ENCODE results near the gene ZNF687. TPM values are rescaled to one million over a fixed set of nuclear protein-coding genes. Genes with fewer than 3 reads are reported as not detected.

ZNF687 gene
- total RNA-seq, 1 experiment from 2014 or later = 56.8 TPM

DNA sequence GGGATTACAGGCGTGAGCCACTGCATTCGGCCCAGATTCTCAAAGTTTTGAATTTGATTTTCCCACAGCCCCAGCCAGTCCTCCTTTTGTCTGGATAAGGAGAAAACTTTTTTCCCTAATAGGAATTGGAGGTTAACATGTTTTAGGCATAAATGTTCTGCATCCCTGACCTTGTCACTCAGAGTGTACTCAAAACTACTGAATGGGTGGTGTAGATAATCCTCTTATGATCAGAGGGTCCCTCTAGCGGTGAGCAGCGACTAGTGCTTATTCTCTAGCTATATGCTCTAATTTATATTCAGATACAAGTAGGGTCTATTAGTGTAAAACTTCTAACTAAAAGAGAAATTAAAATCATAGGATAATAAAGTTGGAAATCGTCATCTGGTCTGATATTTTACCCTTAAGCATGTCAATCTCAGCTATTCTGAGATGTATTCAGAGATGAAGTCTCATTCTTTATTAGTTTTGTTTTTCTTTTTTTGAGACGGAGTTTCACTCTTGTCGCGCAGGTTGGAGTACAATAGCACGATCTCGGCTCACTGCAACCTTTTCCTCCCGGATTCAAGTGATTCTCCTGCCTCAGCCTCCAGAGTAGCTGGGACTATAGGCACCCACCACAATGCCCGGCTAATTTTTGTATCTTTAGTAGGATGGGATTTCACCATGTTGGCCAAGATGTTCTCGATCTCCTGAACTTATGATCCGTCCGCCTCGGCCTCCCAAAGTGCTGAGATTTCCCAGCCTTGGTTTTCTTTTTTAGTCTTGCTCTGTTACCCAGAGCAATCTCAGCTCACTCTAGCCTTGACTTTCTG lies 30.2 kb upstream of the ZNF687 start:
- peak; percentile 54 for DNase-seq (ENCODE audit: low spot score)
- peak; percentile 46 for ATAC-seq
- H3K4me3 Mint-ChIP-seq = no peak overlapping the region
- no peaks in the 10 kb centered on the region; the same call in 1 of the 2 replicates for H3K27me3 Mint-ChIP-seq (ENCODE audit: low read depth)
- H3K9me3 Mint-ChIP-seq = no peaks in the 10 kb centered on the region
- peak; percentile 58 for TF ChIP-seq CTCF (IDR thresholded peaks at IDR 0.05)
- TF ChIP-seq CDX4 (CRISPR knock-in tag; IDR thresholded peaks at IDR 0.05; ENCODE audit: borderline replicate concordance) = no peak
- peaks cover 25% of the 10 kb centered on the region for H3K36me3 Mint-ChIP-seq
- CTCF ChIA-PET = interaction anchor here (0.6 to 2.8 kb wide), 40 partner anchors 9 to 257 kb away, joined by 3 to 32 read pairs (median 5); partner anchors contain the start of genes GABPB2, MINDY1, PI4KB and VPS72
- H3K27ac Mint-ChIP-seq = 0 out of 2 replicates have a peak overlapping the region, but pooled peaks have one; percentile 63
- POLR2A ChIA-PET = interaction anchor here (0.5 to 1.6 kb wide), 3 partner anchors 30 to 178 kb away, joined by 3 to 7 read pairs (median 6); partner anchors contain the start of gene ZNF687
- H3K4me1 Mint-ChIP-seq = peaks cover 9% of the 10 kb centered on the region

GRCh38 chr1:151254217-151255213 lies 27.6 kb upstream of the ZNF687 start, which contains the start of gene PSMD4:
PSMD4 (plus strand) TSS chr1:151254734; CDS start chr1:151254783, 49 bp downstream.
- peak; percentile 89 for ATAC-seq
- Mint-ChIP-seq H3K4me3 (peak within 1 kb of the TSS; percentile 89), H3K36me3 (peaks cover 2% of the 10 kb centered on the region), H3K9me3 (no peaks in the 10 kb centered on the region), H3K4me1 (peaks cover 9% of the 10 kb centered on the region), H3K27me3 (ENCODE audit: low read depth) (no peaks in the 10 kb centered on the region; the same call in 1 of the 2 replicates), H3K27ac (peak within 1 kb of the TSS; percentile 88)
- CTCF ChIA-PET = interaction anchor here (0.6 to 1.7 kb wide), 9 partner anchors 14 to 184 kb away, joined by 3 to 6 read pairs (median 4); partner anchors contain the start of genes GABPB2, VPS72 and ZNF687
- DNase-seq (ENCODE audit: low spot score) = peak; percentile 92
- POLR2A ChIA-PET = interaction anchor here (0.6 to 1.6 kb wide), 3 partner anchors 23 to 27 kb away, joined by 3 to 9 read pairs (median 4); partner anchors contain the start of gene ZNF687
- TF ChIP-seq USF1 (CRISPR knock-in tag; IDR thresholded peaks at IDR 0.05) (peak; percentile 51; the same call in 1 of the 2 replicates), CBFB (CRISPR knock-in tag; IDR thresholded peaks at IDR 0.05; ENCODE audit: low read depth) (no peak), MAX (CRISPR knock-in tag; IDR thresholded peaks at IDR 0.05) (peak; percentile 46; the same call in 1 of the 2 replicates), HMGXB4 (CRISPR knock-in tag; IDR thresholded peaks at IDR 0.05) (no peak), ETV6 (CRISPR knock-in tag; IDR thresholded peaks at IDR 0.05) (0 out of 2 replicates have a peak, but pooled peaks have one; percentile 63), ZNF121 (CRISPR knock-in tag; IDR thresholded peaks at IDR 0.05) (no peak), NFYB (CRISPR knock-in tag; conservative IDR thresholded peaks at IDR 0.05; ENCODE audit: low read depth) (peak; percentile 97), TEAD1 (CRISPR knock-in tag; IDR thresholded peaks at IDR 0.05) (0 out of 2 replicates have a peak, but pooled peaks have one; percentile 27), MXD4 (CRISPR knock-in tag; IDR thresholded peaks at IDR 0.05; ENCODE audit: borderline replicate concordance) (no peak), USF2 (CRISPR knock-in tag; IDR thresholded peaks at IDR 0.05) (peak; percentile 76), KAT7 (CRISPR knock-in tag; IDR thresholded peaks at IDR 0.05; ENCODE audit: borderline replicate concordance) (no peak), NR1H2 (CRISPR knock-in tag; IDR thresholded peaks at IDR 0.05) (no peak), SP1 (CRISPR knock-in tag; conservative IDR thresholded peaks at IDR 0.05) (peak; percentile 78), FOXP4 (CRISPR knock-in tag; IDR thresholded peaks at IDR 0.05) (0 out of 2 replicates have a peak, but pooled peaks have one; percentile 21), FOXK1 (CRISPR knock-in tag; IDR thresholded peaks at IDR 0.05) (peak; percentile 76; the same call in 1 of the 2 replicates), OVOL2 (CRISPR knock-in tag; IDR thresholded peaks at IDR 0.05; ENCODE audit: borderline replicate concordance) (no peak), GTF2I (CRISPR knock-in tag; conservative IDR thresholded peaks at IDR 0.05) (peak; percentile 80)
